Liver (tissue), 9 donors: ENCODE results near the gene PCAT6. TPM values are rescaled to one million over a fixed set of nuclear protein-coding genes. Genes with fewer than 3 reads are reported as not detected.

Experiments used
- DNase-seq: peaks from one replicate; pipeline ENCODE4 v3.0.0-alpha.2; 2017; ENCODE audit warnings: low spot score
- H3K27ac ChIP-seq, 2 donors: one replicate each; pipeline ENCODE4 v1.7.0; 2013; ENCODE audit warnings: inconsistent platforms in 2 of 2, low read length in 2 of 2, control low read depth in 1 of 2, low read depth in 1 of 2, mild to moderate bottlenecking in 1 of 2
- H3K27me3 ChIP-seq, 4 donors: one replicate each; pipeline versions ENCODE4 v1.6.1 to v1.7.0; 2013; ENCODE audit warnings: low read length in 3 of 4, inconsistent platforms in 1 of 4, mild to moderate bottlenecking in 1 of 4, moderate library complexity in 1 of 4; ENCODE audit not compliant: control insufficient read depth in 4 of 4, insufficient read depth in 4 of 4
- H3K36me3 ChIP-seq, 4 donors: one replicate each; pipeline versions ENCODE4 v1.6.1 to v1.7.0; 2013; ENCODE audit warnings: low read length in 3 of 4, mild to moderate bottlenecking in 3 of 4, low read depth in 1 of 4, moderate library complexity in 1 of 4; ENCODE audit not compliant: control insufficient read depth in 4 of 4, insufficient read depth in 3 of 4
- H3K4me1 ChIP-seq, 4 donors: one replicate each; pipeline versions ENCODE4 v1.6.1 to v1.7.0; 2013; ENCODE audit warnings: low read length in 3 of 4, mild to moderate bottlenecking in 3 of 4, moderate library complexity in 1 of 4; ENCODE audit not compliant: control insufficient read depth in 4 of 4, insufficient read depth in 4 of 4
- H3K4me3 ChIP-seq, 3 donors: one replicate each; pipeline versions ENCODE4 v1.6.1 to v1.7.0; 2013; ENCODE audit warnings: low read length in 3 of 3, control low read depth in 1 of 3, low read depth in 1 of 3, mild to moderate bottlenecking in 1 of 3
- H3K9ac ChIP-seq, 2 donors: one replicate each; pipeline ENCODE4 v1.7.0; 2013; ENCODE audit warnings: low read length in 2 of 2, mild to moderate bottlenecking in 2 of 2, moderate library complexity in 2 of 2, control low read depth in 1 of 2, low read depth in 1 of 2
- H3K9me3 ChIP-seq, 4 donors: one replicate each; pipeline versions ENCODE4 v1.6.1 to v1.7.0; 2013; ENCODE audit warnings: low read length in 3 of 4; ENCODE audit not compliant: control insufficient read depth in 4 of 4
- ATF3 ChIP-seq: IDR thresholded peaks from 2 replicates; pipeline ENCODE4 v1.6.1; 2016; ENCODE audit warnings: antibody characterized with exemption
- CTCF ChIP-seq: fragments of 150-350 bp; IDR thresholded peaks from 2 replicates; pipeline ENCODE4 v1.5.1; 2017; ENCODE audit warnings: improper control_type of control experiment, low read depth, low read length; ENCODE audit not compliant: missing input control
- EGR1 ChIP-seq, 2 donors: IDR thresholded peaks; 2 replicates each; pipeline ENCODE4 v1.6.1; 2016 to 2018; ENCODE audit warnings: antibody characterized with exemption in 2 of 2, low read depth in 2 of 2
- FOXA1 ChIP-seq: IDR thresholded peaks from 2 replicates; pipeline ENCODE4 v1.6.1; 2016; ENCODE audit warnings: antibody characterized with exemption
- FOXA2 ChIP-seq: IDR thresholded peaks from 2 replicates; pipeline ENCODE4 v1.6.1; 2016; ENCODE audit warnings: antibody characterized with exemption
- GABPA ChIP-seq, 2 donors: IDR thresholded peaks in 1 of 2; conservative IDR thresholded peaks in 1 of 2; 2 replicates each; pipeline ENCODE4 v1.6.1; 2016; ENCODE audit warnings: antibody characterized with exemption in 2 of 2, mild to moderate bottlenecking in 1 of 2, moderate library complexity in 1 of 2
- HNF4A ChIP-seq, 2 donors: conservative IDR thresholded peaks; 2 replicates each; pipeline ENCODE4 v1.6.1; 2016; ENCODE audit warnings: antibody characterized with exemption in 2 of 2, mild to moderate bottlenecking in 2 of 2
- HNF4G ChIP-seq: IDR thresholded peaks from 2 replicates; pipeline ENCODE4 v1.6.1; 2016; ENCODE audit warnings: antibody characterized with exemption
- JUND ChIP-seq, 2 donors: IDR thresholded peaks; 2 replicates each; pipeline ENCODE4 v1.6.1; 2016; ENCODE audit warnings: antibody characterized with exemption in 2 of 2
- MAX ChIP-seq: IDR thresholded peaks from 2 replicates; pipeline ENCODE4 v1.6.1; 2016; ENCODE audit warnings: antibody characterized with exemption
- RAD21 ChIP-seq, 2 donors: IDR thresholded peaks; 2 replicates each; pipeline ENCODE4 v1.6.1; 2016; ENCODE audit warnings: antibody characterized with exemption in 2 of 2, mild to moderate bottlenecking in 2 of 2
- REST ChIP-seq: IDR thresholded peaks from 2 replicates; pipeline ENCODE4 v1.6.1; 2016; ENCODE audit warnings: antibody characterized with exemption, mild to moderate bottlenecking
- RXRA ChIP-seq, 2 donors: IDR thresholded peaks; 2 replicates each; pipeline ENCODE4 v1.6.1; 2017 to 2018; ENCODE audit warnings: antibody characterized with exemption in 2 of 2, mild to moderate bottlenecking in 1 of 2
- SP1 ChIP-seq: IDR thresholded peaks from 2 replicates; pipeline ENCODE4 v1.6.1; 2018; ENCODE audit warnings: antibody characterized with exemption, mild to moderate bottlenecking
- TAF1 ChIP-seq: conservative IDR thresholded peaks from 2 replicates; pipeline ENCODE4 v1.6.1; 2016; ENCODE audit warnings: antibody characterized with exemption, mild to moderate bottlenecking
- YY1 ChIP-seq: IDR thresholded peaks from 2 replicates; pipeline ENCODE4 v1.6.1; 2016; ENCODE audit warnings: antibody characterized with exemption, mild to moderate bottlenecking
- ZBTB33 ChIP-seq: IDR thresholded peaks from 2 replicates; pipeline ENCODE4 v1.6.1; 2016; ENCODE audit warnings: antibody characterized with exemption
- WGBS: extraction: QIAGEN DNeasy Blood & Tissue Kit; methylation state at CpG from one replicate; pipeline ENCODE4 v1.1.7; 2013; 5-methylcytosine and 5-hydroxymethylcytosine counted together
- polyA plus RNA-seq, 2 donors: library from polyadenylated mRNA; stranded (reverse) in 1 of 2; unstranded in 1 of 2; fragments of 200-250 nt in 1 of 2; fragments of >200 nt in 1 of 2; fragmentation: Nextera tagmentation in 1 of 2; extraction: Ambion mirVana in 1 of 2; gene quantifications; one replicate each; pipeline versions ENCODE4 v1.2.1 to v1.2.3, GENCODE V29; 2013 to 2015
- total RNA-seq, 2 donors: library from RNA; depleted of rRNA; stranded (reverse); fragments of >200 nt; gene quantifications; one replicate each; pipeline ENCODE4 v1.2.3, GENCODE V29; 2014
- donor health status: healthy.
- donor health status: healthy.
- donor health status: healthy.
- donor health status: healthy.
- donor health status: healthy.

The PCAT6 gene
- total and polyA plus RNA-seq, 4 donors: 0.23 to 1.2 TPM; not detected in 2

GRCh38 chr1:202762019-202762418, 48.7 kb upstream of the PCAT6 start:
- WGBS: 76% methylated on average over 2 of the region's 2 CpGs

More at GRCh38 chr1:202762019-202762418, 48.7 kb upstream of the PCAT6 start:
- no peaks in the 10 kb centered on the region for H3K4me1 ChIP-seq
- H3K9me3 ChIP-seq: no peaks in the 10 kb centered on the region
- DNase-seq: no peak
- peaks cover 2 to 41% (median 32%) of the 10 kb centered on the region in 4 donors for H3K36me3 ChIP-seq
- no peak overlapping the region for H3K4me3 ChIP-seq
- no peaks in the 10 kb centered on the region for H3K27me3 ChIP-seq
- TF ChIP-seq ATF3 (no peak), GABPA (IDR thresholded peaks at IDR 0.05 in 1 of 2, conservative IDR thresholded peaks at IDR 0.05 in 1 of 2) (no peak), HNF4G (no peak), FOXA1 (no peak), EGR1 (IDR thresholded peaks at IDR 0.05; ENCODE audit: low read depth in 2 of 2) (no peak), FOXA2 (no peak), MAX (no peak), CTCF (no peak), HNF4A (conservative IDR thresholded peaks at IDR 0.05) (no peak), YY1 (no peak), REST (no peak), ZBTB33 (no peak), TAF1 (no peak), RAD21 (IDR thresholded peaks at IDR 0.05) (no peak), SP1 (no peak), RXRA (IDR thresholded peaks at IDR 0.05) (no peak), JUND (IDR thresholded peaks at IDR 0.05) (no peak)
- H3K9ac ChIP-seq: no peak overlapping the region
- no peak overlapping the region for H3K27ac ChIP-seq
